Endometrial microvascular endothelial cells (primary cell): ENCODE data around the gene SLC6A11. TPM values are rescaled to one million over a fixed set of nuclear protein-coding genes. Genes with fewer than 3 reads are reported as not detected.

ENCODE experiments used
- in situ Hi-C: cut with HindIII; loops from 2 replicates; pipeline ENCODE4 v1.10.0; 2017; ENCODE audit warnings: low sequenced_read_pairs, low pct_unique_long_range_greater_than_20kb; ENCODE audit errors: inconsistent ontology term
- total RNA-seq: library from RNA; depleted of rRNA; stranded (reverse); fragments of >200 nt; gene quantifications from one replicate; pipeline ENCODE4 v1.2.3, GENCODE V29; 2015; ENCODE audit errors: inconsistent ontology term

Gene SLC6A11
- total RNA-seq, result not detected

DNA sequence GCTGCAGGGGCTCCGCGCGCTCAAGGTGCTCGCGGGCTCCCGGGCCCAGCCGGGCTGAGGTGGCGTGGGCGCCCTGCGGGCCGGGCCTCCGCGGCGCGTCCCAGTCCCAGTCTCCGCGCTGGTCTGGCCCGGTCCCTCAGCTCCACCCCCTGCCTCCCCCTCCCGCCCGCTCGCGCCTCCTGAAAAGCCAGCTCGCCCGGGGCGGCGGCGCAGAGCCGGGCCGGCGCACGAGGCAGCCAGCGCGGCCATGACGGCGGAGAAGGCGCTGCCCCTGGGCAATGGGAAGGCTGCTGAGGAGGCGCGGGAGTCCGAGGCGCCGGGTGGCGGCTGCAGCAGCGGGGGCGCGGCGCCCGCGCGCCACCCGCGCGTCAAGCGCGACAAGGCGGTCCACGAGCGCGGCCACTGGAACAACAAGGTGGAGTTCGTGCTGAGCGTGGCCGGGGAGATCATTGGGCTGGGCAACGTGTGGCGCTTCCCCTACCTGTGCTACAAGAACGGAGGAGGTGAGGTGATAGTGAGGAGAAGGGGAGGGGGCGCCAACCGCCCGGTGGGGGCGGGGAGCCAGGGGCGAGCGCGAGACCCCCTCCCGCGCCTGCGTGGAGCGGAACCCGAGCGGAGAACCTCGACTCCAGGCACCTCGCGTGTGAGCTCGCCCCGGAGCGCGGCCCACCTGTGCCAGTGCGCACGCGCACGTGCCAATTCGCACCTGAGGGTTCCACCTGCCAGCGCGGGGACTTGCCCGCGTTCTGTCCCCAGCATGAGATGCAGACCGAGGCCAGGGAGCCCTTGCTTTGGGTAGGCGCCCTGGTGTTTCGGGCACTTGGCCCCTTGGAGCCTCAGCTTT is at the start of gene SLC6A11:
Gene SLC6A11, plus strand, starts transcription at position 210 of the 844 bp plus-strand sequence. Its CDS starts 38 bp downstream, at position 248.
- in situ Hi-C loops, result no loop called here

DNA sequence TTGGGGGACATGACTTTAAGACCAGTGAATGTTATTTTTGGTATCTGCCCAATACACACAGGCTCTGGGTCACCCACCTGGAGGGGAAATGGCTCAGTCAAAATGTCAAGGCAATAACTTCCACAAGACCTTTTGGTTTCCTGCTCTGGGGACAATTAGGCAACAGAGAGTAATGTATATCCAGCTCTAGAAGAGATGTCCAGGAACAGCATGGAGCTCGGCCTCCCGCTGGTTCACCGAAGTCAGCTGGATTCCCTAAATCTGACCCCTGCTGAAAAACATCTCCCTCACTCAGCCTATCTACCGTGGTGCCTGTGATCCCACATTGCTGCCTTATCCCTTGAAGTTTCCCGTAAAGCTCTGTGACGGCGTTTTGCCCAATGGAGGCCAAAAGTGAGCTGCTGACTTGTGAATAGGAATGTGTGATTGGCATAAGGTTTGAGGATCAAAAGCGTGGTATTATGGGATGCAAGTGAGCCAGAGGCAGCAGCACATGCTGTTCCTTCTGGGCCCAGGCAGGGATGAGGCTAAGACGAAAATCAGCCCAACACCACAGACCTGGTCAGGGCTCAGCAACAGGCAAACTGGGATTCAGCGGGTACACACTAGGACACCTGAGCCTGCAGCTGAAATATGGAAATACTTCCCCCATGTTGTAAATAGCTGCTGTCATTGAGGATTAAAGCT is 47.2 kb upstream of the SLC6A11 start:
- in situ Hi-C loops, result no loop called here

DNA sequence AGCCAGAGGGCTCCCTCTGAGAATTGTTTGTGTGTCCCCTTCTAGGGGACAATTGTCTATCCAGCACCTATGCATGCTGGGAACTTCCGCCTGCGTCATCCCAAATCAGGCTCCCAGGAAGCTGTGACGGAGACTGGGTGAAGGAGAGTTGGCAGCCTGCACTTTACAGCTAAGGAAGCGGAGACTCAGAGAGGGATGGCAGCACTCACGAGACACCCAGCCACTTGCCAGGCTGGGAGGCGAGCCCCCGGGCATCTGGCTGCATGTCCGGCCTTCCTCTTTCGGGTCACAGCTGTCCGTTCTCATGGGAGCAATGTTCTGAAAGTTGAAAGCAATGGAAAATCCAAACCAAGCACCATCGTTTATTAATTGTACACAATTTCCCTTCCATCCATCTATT is 45.5 kb upstream of the SLC6A11 start:
- in situ Hi-C loops, result no loop called here

DNA sequence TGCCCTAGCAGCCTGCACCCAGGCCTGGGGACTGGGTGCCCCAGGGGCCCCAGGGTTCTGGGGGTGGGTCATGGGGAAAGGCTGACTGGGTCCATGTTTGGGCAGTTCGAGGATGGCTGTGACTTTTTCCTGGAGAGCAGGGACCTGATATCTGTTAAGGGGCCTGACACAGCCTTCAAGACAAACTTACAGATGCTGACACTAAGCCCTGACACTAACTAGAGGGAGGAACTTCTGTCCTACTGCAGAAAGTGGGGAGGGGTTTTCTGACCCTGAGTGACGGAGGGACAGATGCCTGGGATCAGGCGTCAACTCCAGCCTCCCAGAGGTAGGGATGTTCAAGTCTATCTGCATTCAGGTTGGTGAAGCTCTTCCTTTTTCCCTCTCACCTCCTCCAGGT is 45.0 kb upstream of the SLC6A11 start:
- in situ Hi-C loops, result no loop called here

DNA sequence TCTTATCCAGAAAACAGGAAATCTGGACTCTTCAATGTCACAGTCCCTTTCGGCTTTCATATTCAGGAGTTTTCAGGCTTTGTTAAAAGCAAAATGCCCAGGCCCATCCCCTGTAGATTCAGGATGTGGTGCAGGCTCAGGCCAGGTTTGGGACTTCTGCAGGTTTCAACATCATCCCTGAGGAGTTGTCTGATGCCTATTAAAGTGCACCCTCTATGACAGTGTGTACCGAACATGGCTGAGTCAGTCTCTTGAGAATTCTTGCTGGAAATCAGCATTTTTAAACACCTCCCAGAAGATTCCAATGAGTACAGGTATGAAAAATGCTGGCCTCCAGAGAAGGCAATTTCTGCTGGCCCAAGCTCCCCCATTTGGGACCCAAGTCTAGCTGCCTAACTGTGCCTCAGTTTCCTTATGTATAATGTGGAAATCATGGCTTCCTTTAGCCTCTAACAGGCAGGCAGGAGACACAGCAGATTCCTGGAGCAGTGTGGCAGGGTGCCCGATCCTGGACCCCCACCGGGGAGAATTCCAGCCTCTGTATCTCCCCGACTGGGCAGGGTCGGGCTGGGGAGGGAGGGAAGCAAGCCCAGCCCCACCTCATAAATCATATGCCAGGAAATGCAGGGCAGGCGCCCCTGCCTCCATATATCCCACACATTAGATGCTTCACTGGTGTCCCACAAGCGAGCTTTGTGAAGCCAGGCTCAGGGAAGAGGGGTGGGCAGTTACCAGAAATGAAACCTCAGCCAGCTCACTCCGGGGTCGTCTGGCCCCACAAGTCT is 44.4 kb upstream of the SLC6A11 start:
- in situ Hi-C loops, result no loop called here

DNA sequence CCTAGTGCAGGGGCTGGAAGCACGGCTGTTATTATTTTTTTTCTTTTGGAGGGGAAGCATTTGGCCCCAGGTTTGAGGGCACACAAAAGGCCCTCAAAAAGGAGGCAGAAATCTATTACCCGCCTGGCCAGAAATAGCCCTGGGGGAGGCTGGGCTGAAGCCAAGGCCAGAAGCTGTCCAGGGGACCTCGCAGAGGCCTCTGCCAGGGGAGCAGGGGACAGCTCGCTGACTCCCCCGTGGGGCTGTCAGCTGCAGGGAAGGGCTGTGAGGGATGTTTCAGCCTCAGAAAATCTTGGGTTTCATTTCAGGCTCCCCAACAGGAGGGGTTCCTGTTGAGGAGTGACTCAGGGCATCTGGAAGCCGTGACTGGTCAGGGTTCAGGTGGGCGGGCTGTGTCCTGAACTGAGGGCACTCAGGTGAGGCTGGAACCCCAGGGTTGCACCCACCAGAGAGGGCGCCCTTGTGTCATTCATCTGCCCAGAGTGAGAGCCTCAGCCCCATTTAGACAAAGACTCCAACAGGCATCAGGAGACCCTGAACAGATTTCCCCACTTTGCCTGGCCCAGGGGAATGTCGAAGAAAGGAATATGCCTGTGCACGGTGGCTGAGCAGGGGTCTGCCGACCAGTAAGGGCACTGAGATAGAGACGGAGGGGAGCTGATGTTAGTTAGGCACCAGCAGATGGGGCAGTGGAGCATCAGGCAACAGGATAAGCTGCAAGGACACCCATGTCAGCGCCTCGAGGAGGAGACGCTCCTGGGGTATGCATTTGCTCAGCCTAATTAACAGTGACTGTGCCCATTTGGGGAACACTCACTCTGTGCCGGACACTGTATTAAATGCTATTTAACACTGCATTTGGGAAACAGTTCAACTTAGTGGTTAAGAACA is 43.5 kb upstream of the SLC6A11 start:
- in situ Hi-C loops, result no loop called here

DNA sequence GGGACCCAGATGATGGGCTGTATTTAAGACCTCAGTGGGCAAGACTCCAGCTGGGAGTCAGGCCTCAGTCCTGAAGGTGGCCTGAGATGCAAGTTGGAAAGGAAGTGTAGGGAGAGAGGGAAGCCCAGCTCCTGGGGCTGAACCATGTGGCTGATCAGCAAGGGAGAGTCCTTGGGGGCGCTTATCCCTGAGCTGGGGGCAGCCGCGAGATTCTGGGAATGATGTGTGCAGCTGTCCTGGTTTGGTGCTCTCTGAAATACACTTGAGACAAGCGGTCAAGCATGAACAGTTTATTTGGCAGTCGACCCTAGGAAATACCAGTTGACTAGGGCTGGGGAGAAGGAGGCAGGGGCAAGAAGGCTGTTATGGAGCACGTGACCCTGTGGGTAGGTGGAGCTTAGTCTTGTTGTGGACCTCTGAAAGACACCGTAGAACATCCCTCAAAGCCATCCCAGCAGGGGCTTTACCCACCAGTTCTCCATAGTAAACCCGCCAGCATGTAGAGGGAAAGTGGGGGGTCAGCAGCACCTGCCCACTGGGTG is 41.8 kb upstream of the SLC6A11 start:
- in situ Hi-C loops, result no loop called here

DNA sequence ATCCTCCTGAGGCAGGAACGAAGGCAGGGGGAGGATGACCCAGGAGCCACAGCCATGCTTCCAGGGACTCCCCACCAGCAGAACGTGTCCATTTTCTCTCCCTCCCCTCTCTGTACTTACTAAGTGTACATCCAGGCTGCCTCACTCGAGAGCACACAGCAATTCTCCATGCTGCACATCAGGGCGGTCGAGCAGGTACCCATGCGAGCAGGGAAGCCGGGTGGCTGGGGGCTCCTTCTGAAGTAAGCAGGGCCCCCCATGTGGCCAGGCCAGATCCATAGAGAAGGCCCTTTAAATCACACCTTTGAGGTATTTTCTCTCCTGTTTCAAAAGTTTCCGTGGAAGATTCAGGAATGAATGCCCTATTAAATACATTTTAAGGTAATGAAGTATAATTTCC is 41.2 kb upstream of the SLC6A11 start:
- in situ Hi-C loops, result no loop called here

DNA sequence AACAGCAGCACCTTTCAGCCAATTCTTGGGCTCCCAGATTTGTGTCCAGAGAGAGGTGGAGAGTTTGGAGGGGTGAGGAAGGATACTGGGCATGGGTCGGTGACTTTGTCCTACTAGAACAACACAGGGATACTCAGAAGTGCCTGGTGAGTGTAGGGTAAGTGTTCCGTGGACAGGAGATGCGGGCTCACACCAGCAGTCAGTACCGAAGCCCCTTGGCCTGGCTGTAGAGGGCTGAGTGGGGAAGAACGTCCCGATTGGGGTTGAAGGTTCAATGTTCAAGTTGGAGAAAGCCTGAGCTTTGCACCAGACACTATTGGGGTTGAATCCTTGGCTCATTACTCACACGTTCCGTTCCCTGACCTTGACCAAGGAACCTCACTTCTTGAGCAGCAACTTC is 40.8 kb upstream of the SLC6A11 start:
- in situ Hi-C loops, result no loop called here

DNA sequence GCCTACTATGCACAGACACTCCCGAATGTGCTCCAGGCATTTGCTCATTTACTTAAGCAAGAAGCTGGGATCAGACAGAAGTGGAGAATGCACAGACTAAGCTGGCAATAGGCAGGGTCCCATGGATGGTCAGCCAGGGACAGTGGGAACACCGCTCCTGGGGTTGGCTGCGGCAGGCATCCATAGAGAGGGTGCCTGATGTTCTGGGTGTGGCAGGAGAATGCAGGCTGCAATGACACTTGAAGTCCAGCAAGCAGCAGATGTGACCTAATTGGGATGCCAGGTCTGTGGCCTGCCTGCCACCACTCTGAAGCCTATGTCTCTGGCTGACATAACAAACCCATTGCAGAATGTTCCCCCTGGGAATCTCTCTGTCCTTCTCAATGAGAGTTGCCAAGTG is 40.2 kb upstream of the SLC6A11 start:
- in situ Hi-C loops, result no loop called here

DNA sequence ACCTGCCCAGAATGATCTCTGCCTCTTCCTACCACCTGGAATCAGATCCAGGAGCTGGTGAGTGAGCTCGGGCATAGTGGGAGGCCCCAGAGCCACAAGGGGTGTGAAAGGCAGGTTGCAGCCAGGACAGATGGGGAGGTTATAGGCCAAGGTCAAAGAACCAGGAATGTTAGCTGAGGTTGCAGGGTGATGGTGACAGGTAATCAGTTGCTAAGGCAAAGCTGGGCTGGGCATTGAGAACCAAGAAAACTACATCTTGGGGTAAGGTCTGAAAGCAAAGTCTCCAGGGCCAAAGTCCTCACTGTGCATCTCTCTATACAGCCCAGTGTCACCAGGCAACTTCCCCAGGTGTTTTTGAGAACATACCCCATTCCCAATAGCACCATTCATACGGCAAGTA is 38.4 kb upstream of the SLC6A11 start:
- in situ Hi-C loops, result no loop called here

DNA sequence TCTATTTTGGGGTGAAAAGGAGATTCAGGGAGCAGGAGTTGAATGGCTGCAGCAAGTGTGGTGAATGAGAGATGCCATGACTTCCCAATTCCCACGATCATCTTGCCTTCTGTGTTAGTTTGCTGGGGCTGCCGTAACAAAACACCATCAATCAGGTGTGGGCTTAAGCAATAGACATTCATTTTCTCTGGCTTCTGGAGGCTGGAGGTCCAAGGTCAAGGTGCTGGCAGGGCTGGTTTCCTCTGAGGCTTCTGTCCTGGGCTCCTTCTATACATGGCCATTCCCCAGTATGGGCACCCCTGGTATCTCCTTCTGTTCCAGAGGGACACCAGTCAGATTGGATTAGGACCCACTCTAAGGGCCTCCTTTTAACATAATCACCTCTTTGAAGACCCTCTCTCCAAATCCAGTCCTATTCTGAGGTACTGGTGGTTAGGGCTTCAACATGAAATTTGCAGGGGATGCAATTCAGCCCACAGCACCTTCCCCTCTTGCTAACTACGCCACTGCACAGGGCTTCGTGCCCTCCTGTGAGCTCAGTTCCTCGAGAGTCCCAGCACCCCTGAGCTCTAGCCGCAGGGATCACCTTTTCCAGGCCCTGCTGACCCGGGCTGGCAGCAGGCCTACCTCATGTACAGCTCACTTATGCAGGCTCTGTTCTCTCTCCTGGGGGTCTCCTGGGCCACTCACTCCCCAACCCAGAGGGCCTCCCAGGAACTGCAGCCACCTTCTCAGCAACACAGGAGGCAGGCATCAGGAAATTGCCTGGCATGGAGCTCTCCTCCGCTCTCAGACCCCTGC is 37.3 kb upstream of the SLC6A11 start:
- in situ Hi-C loops, result no loop called here

DNA sequence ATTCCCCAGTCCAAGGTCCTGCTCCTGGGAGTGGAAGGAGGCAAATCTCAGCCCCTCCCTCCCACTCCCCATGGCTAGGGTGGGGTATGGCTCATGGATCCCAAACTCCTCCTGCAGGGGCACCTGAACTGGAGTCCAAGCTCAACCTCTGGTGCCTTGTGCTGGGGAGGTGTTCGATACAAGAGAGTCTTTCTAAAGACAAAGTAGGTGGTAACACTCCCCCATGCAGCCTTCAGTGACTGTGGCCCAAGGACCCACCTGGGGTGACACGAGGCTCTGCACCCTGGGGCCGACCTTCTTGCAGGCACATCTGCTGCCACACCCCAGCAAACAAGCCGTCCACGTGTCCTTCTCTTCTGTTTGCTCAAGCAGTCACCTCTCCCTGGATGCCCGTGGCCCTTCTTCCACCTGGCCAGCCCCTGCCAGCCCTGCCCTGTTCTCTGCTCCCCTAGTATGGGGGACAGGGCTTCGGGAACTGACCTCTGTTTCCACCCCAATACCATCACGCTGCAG is 36.7 kb upstream of the SLC6A11 start:
- in situ Hi-C loops, result no loop called here

DNA sequence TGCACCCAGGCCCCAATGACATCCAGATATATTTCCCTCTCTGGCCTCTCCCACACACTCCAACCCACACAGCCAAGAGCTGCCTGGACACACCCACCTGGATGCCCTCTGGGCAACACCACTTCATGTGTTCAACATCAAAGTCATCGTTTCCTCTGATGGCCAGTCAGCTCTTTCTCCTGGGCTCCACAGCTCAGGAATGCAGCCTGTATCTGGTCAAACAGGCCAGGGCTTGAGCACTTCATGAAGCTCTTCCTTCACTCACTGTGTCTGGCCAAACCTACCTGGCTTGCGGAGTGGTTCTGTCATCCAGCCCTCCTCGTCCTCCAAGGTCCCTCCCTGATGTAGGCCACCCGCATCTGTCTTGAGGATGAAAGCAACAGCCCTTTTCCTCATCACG is 35.8 kb upstream of the SLC6A11 start:
- in situ Hi-C loops, result no loop called here

DNA sequence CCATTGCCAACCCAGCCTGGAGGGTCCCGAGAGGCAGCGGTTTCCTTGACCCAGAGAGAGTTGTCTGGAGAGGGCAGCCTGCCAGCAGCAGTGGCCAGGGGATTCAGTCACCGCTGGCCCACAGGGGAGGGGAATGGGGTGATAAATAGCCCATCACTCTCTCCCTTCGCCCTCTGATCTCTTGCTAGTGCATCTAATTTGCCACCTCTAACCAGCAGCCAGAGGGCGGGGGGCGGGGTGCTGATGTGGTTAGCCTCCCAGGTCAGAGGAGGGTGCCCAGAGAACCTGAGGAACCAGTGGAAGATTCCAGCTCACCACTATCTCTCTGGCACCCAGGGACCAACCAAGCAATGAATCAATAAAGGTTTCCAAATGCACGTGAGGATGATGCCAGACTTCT is 35.1 kb upstream of the SLC6A11 start:
- in situ Hi-C loops, result no loop called here

DNA sequence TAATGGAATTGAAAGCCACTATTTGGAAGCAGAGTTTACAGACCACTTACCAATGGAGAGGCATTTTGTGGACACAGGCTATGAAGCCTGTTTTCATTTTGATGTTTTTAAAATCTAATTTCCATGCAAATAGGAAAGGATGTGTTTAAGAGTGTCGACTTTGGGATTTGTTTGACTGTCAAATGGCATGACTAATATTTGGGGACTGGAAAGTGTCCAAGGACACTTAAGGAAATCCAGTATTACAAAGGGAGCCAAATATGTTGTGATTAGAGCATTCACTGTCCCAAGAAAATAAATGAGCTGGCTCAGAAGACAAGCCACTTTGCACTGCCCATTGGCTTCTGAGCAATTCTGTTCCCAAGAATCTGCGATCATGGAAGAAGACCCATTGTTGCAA is 34.0 kb upstream of the SLC6A11 start:
- in situ Hi-C loops, result no loop called here
